Neural progenitor cell (in vitro differentiated cells): ENCODE data around the gene FSTL4. TPM values are rescaled to one million over a fixed set of nuclear protein-coding genes. Genes with fewer than 3 reads are reported as not detected.

Experiments used
- DNase-seq: peaks from one replicate; pipeline ENCODE4 v3.0.0-alpha.2; 2016; ENCODE audit warnings: low spot score
- H2AFZ ChIP-seq: fragments of 200-600 bp; sonication (generic); replicated peaks from 2 replicates; pipeline ENCODE4 v1.6.1; 2016; ENCODE audit warnings: antibody characterized with exemption
- H3F3A ChIP-seq: fragments of 200-600 bp; sonication (generic); 2 replicates; pipeline ENCODE4 v1.6.1; 2016; ENCODE audit warnings: antibody characterized with exemption, low read depth
- H3K27ac ChIP-seq: fragments of 200-600 bp; sonication (generic); 2 replicates; pipeline ENCODE4 v1.5.1; 2016; ENCODE audit warnings: mild to moderate bottlenecking
- H3K27me3 ChIP-seq: fragments of 200-600 bp; sonication (generic); 2 replicates; pipeline ENCODE4 v1.6.1; 2016; ENCODE audit warnings: mild to moderate bottlenecking, moderate library complexity
- H3K36me3 ChIP-seq: fragments of 200-600 bp; sonication (generic); 2 replicates; pipeline ENCODE4 v1.5.1; 2016
- H3K4me1 ChIP-seq: fragments of 200-600 bp; sonication (generic); 2 replicates; pipeline ENCODE4 v1.6.1; 2016; ENCODE audit warnings: mixed run types
- H3K4me2 ChIP-seq: fragments of 200-600 bp; sonication (generic); 2 replicates; pipeline ENCODE4 v1.6.1; 2016
- H3K4me3 ChIP-seq: fragments of 200-600 bp; sonication (generic); 2 replicates; pipeline ENCODE4 v1.5.1; 2016
- H3K79me2 ChIP-seq: fragments of 200-600 bp; sonication (generic); 2 replicates; pipeline ENCODE4 v1.6.1; 2016; ENCODE audit warnings: low read depth
- H3K9ac ChIP-seq: fragments of 200-600 bp; sonication (generic); 2 replicates; pipeline ENCODE4 v1.6.1; 2016
- H3K9me3 ChIP-seq: fragments of 200-600 bp; sonication (generic); 2 replicates; pipeline ENCODE4 v1.5.1; 2016; ENCODE audit warnings: low read depth
- H4K20me1 ChIP-seq: fragments of 200-600 bp; sonication (generic); 2 replicates; pipeline ENCODE4 v1.6.1; 2016; ENCODE audit warnings: low read depth
- H3K27ac Mint-ChIP-seq: 3 replicates; pipeline ENCODE4 v1.8.0; 2021; ENCODE audit warnings: mixed read lengths
- H3K27me3 Mint-ChIP-seq: 2 replicates; pipeline ENCODE4 v1.8.0; 2022; ENCODE audit warnings: low read depth, mild to moderate bottlenecking, inconsistent platforms, moderate library complexity, mixed read lengths; ENCODE audit not compliant: insufficient read depth
- H3K36me3 Mint-ChIP-seq: 3 replicates; pipeline ENCODE4 v1.8.0; 2021; ENCODE audit warnings: mixed read lengths
- H3K4me1 Mint-ChIP-seq: 3 replicates; pipeline ENCODE4 v1.8.0; 2021; ENCODE audit warnings: mixed read lengths
- H3K4me3 Mint-ChIP-seq: 3 replicates; pipeline ENCODE4 v1.8.0; 2021; ENCODE audit warnings: mild to moderate bottlenecking, moderate library complexity, mixed read lengths
- H3K9me3 Mint-ChIP-seq: 3 replicates; pipeline ENCODE4 v1.8.0; 2020; ENCODE audit warnings: mixed read lengths
- CTCF ChIP-seq: fragments of 200-600 bp; sonication (generic); IDR thresholded peaks from 2 replicates; pipeline ENCODE4 v1.5.1; 2017; ENCODE audit warnings: antibody characterized with exemption, mild to moderate bottlenecking
- EZH2 ChIP-seq: fragments of 200-600 bp; sonication (generic); IDR thresholded peaks from 2 replicates; pipeline ENCODE4 v1.6.1; 2017; ENCODE audit warnings: antibody characterized with exemption, mild to moderate bottlenecking, moderate library complexity
- EZH2phosphoT487 ChIP-seq: fragments of 200-600 bp; sonication (generic); IDR thresholded peaks from 2 replicates; pipeline ENCODE4 v1.6.1; 2017; ENCODE audit warnings: antibody characterized with exemption
- total RNA-seq: library from RNA; depleted of rRNA; stranded (reverse); fragments of >200 nt; gene quantifications from 2 replicates; pipeline ENCODE4 v1.2.3, GENCODE V29; 2015; ENCODE audit warnings: low replicate concordance

The FSTL4 gene
- total RNA-seq, 1 donor from 2014 or later: 0.95 TPM

GRCh38 chr5:133256276-133256675, 356.1 kb downstream of the FSTL4 start:
- Histone ChIP-seq H3K4me1 (peaks cover 17% of the 10 kb centered on the region), H3K36me3 (no peaks in the 10 kb centered on the region), H3K27ac (no peak overlapping the region), H4K20me1 (no peaks in the 10 kb centered on the region), H3K9me3 (no peaks in the 10 kb centered on the region), H3F3A (no peaks in the 10 kb centered on the region), H3K4me3 (no peak overlapping the region), H3K9ac (no peak overlapping the region), H3K4me2 (no peak overlapping the region), H2AFZ (no peak overlapping the region), H3K27me3 (no peaks in the 10 kb centered on the region), H3K79me2 (no peaks in the 10 kb centered on the region)
- Mint-ChIP-seq H3K27me3 (peaks cover 9% of the 10 kb centered on the region), H3K36me3 (no peaks in the 10 kb centered on the region), H3K9me3 (no peaks in the 10 kb centered on the region), H3K27ac (no peak overlapping the region), H3K4me1 (peaks cover 30% of the 10 kb centered on the region), H3K4me3 (no peak overlapping the region)
- TF ChIP-seq EZH2 (no peak), EZH2phosphoT487 (no peak), CTCF (no peak)
- DNase-seq: no peak

GRCh38 chr5:133254803-133255202, 357.5 kb downstream of the FSTL4 start:
- Mint-ChIP-seq H3K36me3 (no peaks in the 10 kb centered on the region), H3K4me1 (peaks cover 29% of the 10 kb centered on the region), H3K4me3 (no peak overlapping the region), H3K9me3 (no peaks in the 10 kb centered on the region), H3K27ac (no peak overlapping the region), H3K27me3 (peaks cover 5% of the 10 kb centered on the region)
- no peak overlapping the region for H3K4me2 ChIP-seq
- H3K4me1 ChIP-seq: peaks cover 17% of the 10 kb centered on the region
- no peaks in the 10 kb centered on the region for H4K20me1 ChIP-seq
- H3K4me3 ChIP-seq: no peak overlapping the region
- TF ChIP-seq EZH2 (no peak), EZH2phosphoT487 (no peak), CTCF (no peak)
- no peak overlapping the region for H3K27ac ChIP-seq
- no peak for DNase-seq
- no peaks in the 10 kb centered on the region for H3K79me2 ChIP-seq
- no peaks in the 10 kb centered on the region for H3K9me3 ChIP-seq
- no peaks in the 10 kb centered on the region for H3K27me3 ChIP-seq
- no peak overlapping the region for H2AFZ ChIP-seq
- no peaks in the 10 kb centered on the region for H3K36me3 ChIP-seq
- H3K9ac ChIP-seq: no peak overlapping the region
- H3F3A ChIP-seq: no peaks in the 10 kb centered on the region

GRCh38 chr5:133253671-133254070, 358.7 kb downstream of the FSTL4 start:
- Histone ChIP-seq H2AFZ (no peak overlapping the region), H3K4me3 (no peak overlapping the region), H3K27me3 (no peaks in the 10 kb centered on the region), H3K4me1 (peaks cover 17% of the 10 kb centered on the region), H3K36me3 (no peaks in the 10 kb centered on the region), H3K27ac (no peak overlapping the region), H3F3A (no peaks in the 10 kb centered on the region), H3K4me2 (no peak overlapping the region), H3K9ac (no peak overlapping the region), H4K20me1 (no peaks in the 10 kb centered on the region), H3K9me3 (no peaks in the 10 kb centered on the region), H3K79me2 (no peaks in the 10 kb centered on the region)
- Mint-ChIP-seq H3K36me3 (no peaks in the 10 kb centered on the region), H3K4me1 (peaks cover 26% of the 10 kb centered on the region), H3K9me3 (no peaks in the 10 kb centered on the region), H3K27me3 (peaks cover 5% of the 10 kb centered on the region), H3K27ac (no peak overlapping the region), H3K4me3 (no peak overlapping the region)
- no peak for TF ChIP-seq EZH2
- DNase-seq: no peak

- no peak overlapping the region for H3K4me3 Mint-ChIP-seq
- no peaks in the 10 kb centered on the region for H4K20me1 ChIP-seq
- H3K4me1 ChIP-seq: peaks cover 17% of the 10 kb centered on the region
- no peaks in the 10 kb centered on the region for H3K9me3 Mint-ChIP-seq
- H3K4me1 Mint-ChIP-seq: peaks cover 26% of the 10 kb centered on the region
- TF ChIP-seq EZH2phosphoT487 (no peak), CTCF (no peak), EZH2 (no peak)
- no peak overlapping the region for H3K4me3 ChIP-seq
- no peak overlapping the region for H3K27ac Mint-ChIP-seq
- no peaks in the 10 kb centered on the region for H3K27me3 ChIP-seq
- no peak overlapping the region for H3K9ac ChIP-seq
- DNase-seq: no peak
- H2AFZ ChIP-seq: no peak overlapping the region
- H3K36me3 ChIP-seq: no peaks in the 10 kb centered on the region
- no peak overlapping the region for H3K27ac ChIP-seq
- peaks cover 8% of the 10 kb centered on the region for H3K27me3 Mint-ChIP-seq
- H3K9me3 ChIP-seq: no peaks in the 10 kb centered on the region
- H3K36me3 Mint-ChIP-seq: no peaks in the 10 kb centered on the region
- H3K79me2 ChIP-seq: no peaks in the 10 kb centered on the region
- no peaks in the 10 kb centered on the region for H3F3A ChIP-seq
- no peak overlapping the region for H3K4me2 ChIP-seq
Observed at GRCh38 chr5:133253070-133253469, 359.3 kb downstream of the FSTL4 start.
